IPS-20b (cell line): ENCODE measurements around the gene KCNC4.

ENCODE experiments used
- H3K27ac ChIP-seq: one replicate; pipeline ENCODE4 v1.5.1; 2013; ENCODE audit warnings: low read length
- H3K27me3 ChIP-seq: 2 replicates; pipeline ENCODE4 v1.6.1; 2013; ENCODE audit warnings: mild to moderate bottlenecking, low read length, inconsistent platforms; ENCODE audit not compliant: insufficient read depth
- H3K36me3 ChIP-seq: 2 replicates; pipeline ENCODE4 v1.6.1; 2013; ENCODE audit warnings: low read depth, mild to moderate bottlenecking, inconsistent platforms, low read length, moderate library complexity; ENCODE audit not compliant: insufficient read depth
- H3K4me1 ChIP-seq: 2 replicates; pipeline ENCODE4 v1.6.1; 2013; ENCODE audit warnings: mild to moderate bottlenecking, control low read depth, inconsistent platforms, low read length, moderate library complexity; ENCODE audit not compliant: insufficient read depth
- H3K4me3 ChIP-seq: 2 replicates; pipeline ENCODE4 v1.5.1; 2013; ENCODE audit warnings: mild to moderate bottlenecking, low read length, inconsistent platforms
- H3K9ac ChIP-seq: 2 replicates; pipeline ENCODE4 v1.6.1; 2013; ENCODE audit warnings: low read depth, mild to moderate bottlenecking, inconsistent platforms, low read length, moderate library complexity
- H3K9me3 ChIP-seq: 2 replicates; pipeline ENCODE4 v1.6.1; 2013; ENCODE audit warnings: mild to moderate bottlenecking, low read depth, low read length, inconsistent platforms; ENCODE audit not compliant: insufficient read depth

KCNC4 gene

DNA sequence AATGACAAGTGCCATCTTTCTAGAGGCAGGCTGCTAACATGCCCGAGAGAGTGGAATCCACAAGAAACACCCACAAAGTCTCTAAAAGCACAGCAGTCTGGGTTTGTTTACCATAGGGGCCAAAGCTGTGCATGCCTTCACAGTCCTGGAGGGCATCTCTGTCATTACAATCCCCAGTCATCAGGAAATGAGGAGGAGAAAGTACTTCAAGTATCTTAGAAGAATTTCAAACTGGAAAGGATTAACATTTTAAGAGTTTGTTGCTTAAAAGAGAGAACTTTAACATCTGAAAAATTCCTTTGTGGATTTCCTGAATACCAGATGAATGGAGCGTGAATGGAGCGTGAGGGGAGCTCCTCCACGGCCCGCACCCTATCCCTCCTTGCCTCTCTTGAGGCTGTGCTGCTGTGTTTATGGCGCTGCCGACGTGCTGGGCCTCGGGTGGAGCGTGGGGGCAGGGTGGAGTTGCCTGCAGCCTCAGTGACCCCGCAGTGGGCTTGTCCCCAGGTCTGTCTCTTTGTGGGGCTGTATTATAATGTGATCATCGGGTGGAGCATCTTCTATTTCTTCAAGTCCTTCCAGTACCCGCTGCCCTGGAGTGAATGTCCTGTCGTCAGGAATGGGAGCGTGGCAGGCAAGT, 36.5 kb upstream of the KCNC4 start:
- Histone ChIP-seq H3K9ac (no peak overlapping the region), H3K4me1 (no peaks in the 10 kb centered on the region), H3K36me3 (no peaks in the 10 kb centered on the region), H3K27me3 (no peaks in the 10 kb centered on the region), H3K9me3 (no peaks in the 10 kb centered on the region; the same call in 1 of the 2 replicates), H3K27ac (no peak overlapping the region), H3K4me3 (no peak overlapping the region)

DNA sequence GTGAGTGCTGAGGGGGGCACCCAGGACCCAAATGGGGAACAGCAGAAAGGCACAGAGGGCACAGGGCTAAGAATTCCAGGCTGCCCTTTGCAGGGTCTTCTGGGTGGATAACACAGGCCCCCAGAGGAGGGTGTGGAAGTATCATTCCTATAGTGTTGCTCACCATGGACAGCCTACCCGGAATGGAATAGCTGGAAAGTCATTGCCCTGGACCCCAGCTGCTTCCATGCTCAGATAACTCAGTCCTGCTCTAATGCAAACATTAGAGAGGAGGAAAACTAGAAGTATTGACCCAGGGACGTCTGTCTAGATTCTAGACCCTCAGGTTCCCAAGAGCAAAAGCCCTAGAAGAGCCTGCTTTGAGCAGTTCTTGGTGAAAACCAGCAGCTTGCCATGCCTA, 35.2 kb upstream of the KCNC4 start:
- no peaks in the 10 kb centered on the region; the same call in 1 of the 2 replicates for H3K9me3 ChIP-seq
- no peaks in the 10 kb centered on the region for H3K27me3 ChIP-seq
- H3K36me3 ChIP-seq, result no peaks in the 10 kb centered on the region
- no peak overlapping the region for H3K9ac ChIP-seq
- H3K4me1 ChIP-seq, result no peaks in the 10 kb centered on the region
- H3K4me3 ChIP-seq, result no peak overlapping the region
- no peak overlapping the region for H3K27ac ChIP-seq

DNA sequence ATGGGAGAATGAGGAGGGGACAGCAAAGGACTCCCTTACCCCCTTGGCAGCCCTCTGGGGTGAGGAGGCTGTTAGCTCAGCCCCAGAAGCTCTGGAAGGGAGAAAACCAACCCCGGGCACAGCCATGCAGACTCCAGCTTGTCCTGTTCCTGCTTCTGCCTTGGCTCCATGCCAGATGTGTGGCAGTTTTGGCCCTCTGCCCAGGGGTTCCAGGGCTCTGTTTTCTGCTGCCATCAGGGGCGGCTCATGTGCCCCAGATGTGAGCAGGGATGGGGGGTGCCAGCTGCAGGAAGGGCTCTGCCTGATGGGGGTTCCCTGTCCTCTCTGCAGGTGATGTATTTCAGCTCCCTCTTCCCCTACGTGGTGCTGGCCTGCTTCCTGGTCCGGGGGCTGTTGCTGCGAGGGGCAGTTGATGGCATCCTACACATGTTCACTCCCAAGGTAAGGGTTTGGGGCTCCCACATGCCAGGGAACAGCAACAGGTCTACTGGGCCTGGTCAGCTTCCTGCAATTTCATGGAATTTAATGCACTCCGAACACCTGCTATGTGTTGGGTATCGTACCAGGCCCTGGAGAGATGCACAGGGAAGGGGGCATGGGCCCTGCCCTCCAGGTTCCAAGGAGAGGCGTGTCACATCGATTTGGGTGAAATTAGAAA, 33.7 kb upstream of the KCNC4 start:
- Histone ChIP-seq H3K36me3 (no peaks in the 10 kb centered on the region), H3K9ac (no peak overlapping the region), H3K4me1 (no peaks in the 10 kb centered on the region), H3K27me3 (no peaks in the 10 kb centered on the region), H3K27ac (no peak overlapping the region), H3K4me3 (no peak overlapping the region), H3K9me3 (no peaks in the 10 kb centered on the region; the same call in 1 of the 2 replicates)

DNA sequence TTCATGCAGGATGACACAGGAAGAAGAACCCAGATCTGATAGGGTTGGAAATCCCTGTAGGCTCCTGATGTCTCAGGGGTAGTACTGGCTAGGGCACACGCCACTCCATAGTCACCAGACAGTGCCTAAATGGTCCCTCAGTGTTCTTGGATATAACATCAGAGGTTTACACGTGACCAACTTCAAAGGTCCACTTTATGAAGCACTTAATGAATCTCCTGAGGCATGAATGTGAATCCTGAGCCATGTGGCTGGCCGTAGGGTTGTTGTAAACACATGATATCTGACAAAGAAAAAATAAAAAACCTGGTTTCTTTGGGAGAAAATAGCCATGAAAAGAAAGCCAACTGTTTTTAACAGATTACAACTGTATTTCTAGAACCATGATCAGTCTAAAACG, 32.3 kb upstream of the KCNC4 start:
- Histone ChIP-seq H3K4me1 (no peaks in the 10 kb centered on the region), H3K27ac (no peak overlapping the region), H3K4me3 (no peak overlapping the region)

DNA sequence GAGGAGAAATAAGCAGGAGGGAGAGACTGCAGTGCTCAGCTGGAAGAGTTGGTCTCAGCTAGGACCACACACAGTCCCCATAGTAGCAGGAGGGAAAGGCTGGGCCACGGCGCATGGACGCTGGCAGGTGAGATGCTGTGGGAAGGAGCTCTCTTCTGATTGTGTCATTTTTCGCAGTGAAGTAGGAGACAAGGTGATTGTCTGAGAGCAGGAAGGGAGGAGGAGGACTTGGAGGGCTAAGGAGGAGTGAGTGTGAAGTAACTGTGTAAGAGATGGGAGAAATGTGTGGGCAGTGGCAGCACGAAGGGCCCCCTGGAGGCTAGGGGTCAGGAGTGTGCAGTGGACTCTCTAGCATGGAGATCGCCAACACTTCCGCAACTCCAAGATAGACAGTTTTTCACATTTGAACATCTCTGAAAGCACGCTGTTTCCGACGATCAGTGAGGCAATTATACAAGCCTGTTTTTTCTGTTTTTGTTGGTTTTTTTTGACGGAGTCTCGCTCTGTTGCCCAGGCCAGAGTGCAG, 26.4 kb upstream of the KCNC4 start:
- no peaks in the 10 kb centered on the region for H3K4me1 ChIP-seq
- H3K9me3 ChIP-seq, result no peaks in the 10 kb centered on the region
- H3K36me3 ChIP-seq, result no peaks in the 10 kb centered on the region
- no peaks in the 10 kb centered on the region; the same call in 1 of the 2 replicates for H3K27me3 ChIP-seq
- H3K27ac ChIP-seq, result no peak overlapping the region
- no peak overlapping the region for H3K4me3 ChIP-seq
- no peak overlapping the region for H3K9ac ChIP-seq

More for the DNA sequence above, 32.3 kb upstream of the KCNC4 start:
- Histone ChIP-seq H3K27me3 (no peaks in the 10 kb centered on the region), H3K9ac (no peak overlapping the region), H3K36me3 (no peaks in the 10 kb centered on the region), H3K9me3 (no peaks in the 10 kb centered on the region; the same call in 1 of the 2 replicates)

DNA sequence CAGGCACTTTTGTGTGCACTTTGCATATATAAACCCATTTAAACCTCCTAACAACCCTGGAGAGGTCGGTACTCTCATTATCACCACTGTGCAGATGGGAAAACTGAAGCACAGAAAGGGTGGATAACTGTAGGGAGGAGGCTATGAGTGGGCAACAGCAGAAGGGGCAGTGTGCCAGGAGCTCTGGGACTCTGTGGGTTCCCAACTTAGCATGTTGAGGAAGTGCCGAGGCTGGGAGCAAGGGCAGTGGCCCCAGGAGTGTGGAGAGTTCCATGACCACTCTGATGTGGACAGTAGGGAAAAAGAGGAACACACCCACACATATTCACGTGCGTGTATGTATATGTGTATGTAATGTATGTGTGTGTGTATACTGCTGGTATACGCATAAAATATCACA, 25.7 kb upstream of the KCNC4 start:
- no peaks in the 10 kb centered on the region; the same call in 1 of the 2 replicates for H3K27me3 ChIP-seq
- H3K4me1 ChIP-seq, result no peaks in the 10 kb centered on the region

DNA sequence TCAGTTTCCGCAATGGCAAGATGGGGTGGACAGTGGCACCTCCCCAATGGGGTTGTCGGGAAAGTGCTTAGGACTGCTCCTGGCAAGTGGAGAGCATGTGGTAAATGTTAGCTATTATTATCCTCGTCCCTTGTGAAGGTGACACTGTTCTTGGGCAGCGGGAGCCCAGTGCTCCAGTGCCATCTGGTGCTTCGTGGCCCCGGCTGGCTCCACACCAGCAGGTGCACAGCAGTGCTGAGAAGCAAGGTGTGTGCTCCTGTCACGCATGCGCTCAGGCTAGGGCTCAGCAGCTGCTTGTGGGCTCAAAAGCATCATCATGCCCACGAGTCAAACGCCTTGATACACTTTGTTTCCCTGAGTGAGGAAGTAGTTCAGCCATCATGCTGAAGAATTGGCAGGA, 24.9 kb upstream of the KCNC4 start:
- Histone ChIP-seq H3K4me3 (no peak overlapping the region), H3K4me1 (no peaks in the 10 kb centered on the region), H3K27ac (no peak overlapping the region), H3K27me3 (no peaks in the 10 kb centered on the region; the same call in 1 of the 2 replicates), H3K36me3 (no peaks in the 10 kb centered on the region), H3K9me3 (no peaks in the 10 kb centered on the region), H3K9ac (no peak overlapping the region)

More for the DNA sequence above, 25.7 kb upstream of the KCNC4 start:
- H3K27ac ChIP-seq, result no peak overlapping the region
- no peak overlapping the region for H3K4me3 ChIP-seq
- H3K9ac ChIP-seq, result no peak overlapping the region
- no peaks in the 10 kb centered on the region for H3K36me3 ChIP-seq
- no peaks in the 10 kb centered on the region for H3K9me3 ChIP-seq

DNA sequence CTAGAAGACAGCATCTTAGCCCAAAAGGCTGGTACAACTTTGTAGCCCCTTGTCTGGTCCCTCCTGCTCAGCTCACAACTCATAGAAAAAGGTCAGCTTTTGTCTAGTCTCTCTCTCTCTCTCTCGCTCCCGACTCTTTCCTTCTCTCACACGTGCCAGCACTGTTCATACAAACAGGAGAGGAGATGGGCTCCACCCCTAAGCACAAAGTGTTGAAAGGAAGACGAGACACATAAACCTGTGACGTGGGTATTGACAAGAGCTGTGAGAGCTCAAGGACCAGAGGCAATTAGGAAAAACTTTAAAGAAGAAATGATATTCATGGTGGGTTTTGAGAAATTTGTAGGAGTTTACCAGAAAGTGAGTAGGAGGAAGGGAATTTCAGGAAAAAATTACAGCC, 23.6 kb upstream of the KCNC4 start:
- H3K4me3 ChIP-seq, result no peak overlapping the region
- H3K27me3 ChIP-seq, result no peaks in the 10 kb centered on the region; the same call in 1 of the 2 replicates
- H3K9ac ChIP-seq, result no peak overlapping the region
- H3K36me3 ChIP-seq, result no peaks in the 10 kb centered on the region
- no peaks in the 10 kb centered on the region for H3K9me3 ChIP-seq
- no peak overlapping the region for H3K27ac ChIP-seq
- no peaks in the 10 kb centered on the region for H3K4me1 ChIP-seq

DNA sequence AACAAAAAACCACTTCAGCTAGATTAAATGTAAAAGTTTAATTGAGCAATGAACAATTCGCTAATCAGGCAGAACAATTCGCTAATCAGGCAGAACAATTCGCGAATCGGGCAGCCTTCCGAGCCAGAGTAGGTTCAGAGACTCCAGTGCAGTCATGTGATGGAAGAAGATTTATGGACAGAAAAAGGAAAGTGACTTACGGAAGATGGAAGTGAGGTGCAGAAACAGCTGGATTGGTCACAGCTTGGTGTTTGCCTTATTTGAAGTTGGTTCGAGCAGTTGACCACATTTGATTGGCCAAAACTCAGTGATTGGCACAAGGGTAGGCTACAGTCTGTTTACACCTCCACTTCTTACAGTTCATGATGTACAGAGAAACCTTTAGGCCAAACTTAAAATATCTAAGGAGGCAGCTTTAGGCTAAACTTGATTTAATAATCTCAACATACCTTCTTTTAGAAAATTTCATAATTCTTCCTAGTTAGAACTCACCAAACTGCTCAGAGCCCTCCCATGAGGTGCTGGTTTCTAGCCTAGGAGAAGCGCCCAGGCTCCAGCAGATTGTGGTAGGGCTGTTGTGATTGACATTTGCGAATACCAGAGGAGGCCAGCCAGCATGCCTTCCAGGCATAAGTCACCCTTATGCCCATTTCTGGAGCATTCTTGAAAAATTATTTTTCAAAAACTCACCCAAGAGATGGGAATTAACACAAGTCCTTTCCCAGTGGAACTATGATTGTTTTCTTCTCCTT, 22.8 kb upstream of the KCNC4 start:
- no peaks in the 10 kb centered on the region for H3K9me3 ChIP-seq
- no peaks in the 10 kb centered on the region for H3K4me1 ChIP-seq
- H3K9ac ChIP-seq, result no peak overlapping the region
- H3K27ac ChIP-seq, result no peak overlapping the region
- no peaks in the 10 kb centered on the region; the same call in 1 of the 2 replicates for H3K27me3 ChIP-seq
- H3K36me3 ChIP-seq, result no peaks in the 10 kb centered on the region
- no peak overlapping the region for H3K4me3 ChIP-seq

DNA sequence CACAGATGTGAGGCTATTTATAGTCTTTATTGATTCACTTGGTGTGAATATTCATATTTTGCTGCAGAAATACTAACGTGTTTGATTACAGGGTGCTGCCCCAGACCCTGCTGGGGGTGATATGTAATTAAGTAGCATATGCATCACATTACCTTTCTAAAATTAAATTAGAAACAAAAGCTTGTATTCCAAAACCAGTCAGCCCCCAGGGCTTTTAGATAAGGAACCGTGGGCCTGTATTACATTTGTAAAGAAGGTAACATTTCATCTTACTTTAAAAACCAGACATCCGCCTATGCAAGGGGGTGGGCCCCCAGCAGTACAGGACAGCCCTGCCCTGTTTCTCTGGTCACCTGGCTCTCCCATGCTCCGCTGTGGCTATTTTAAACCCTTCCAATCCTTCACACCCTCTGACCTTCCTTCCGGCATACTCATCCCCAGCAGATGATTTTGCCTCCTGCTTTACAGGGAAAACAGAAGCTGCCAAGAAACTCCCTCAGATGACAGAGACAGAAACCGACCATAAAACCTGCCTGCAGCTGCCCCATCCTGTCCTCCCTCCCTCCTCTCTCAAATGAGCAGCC, 22.0 kb upstream of the KCNC4 start:
- Histone ChIP-seq H3K27ac (no peak overlapping the region), H3K27me3 (no peaks in the 10 kb centered on the region; the same call in 1 of the 2 replicates), H3K4me1 (no peaks in the 10 kb centered on the region), H3K36me3 (no peaks in the 10 kb centered on the region), H3K9me3 (no peaks in the 10 kb centered on the region), H3K4me3 (no peak overlapping the region), H3K9ac (no peak overlapping the region)

DNA sequence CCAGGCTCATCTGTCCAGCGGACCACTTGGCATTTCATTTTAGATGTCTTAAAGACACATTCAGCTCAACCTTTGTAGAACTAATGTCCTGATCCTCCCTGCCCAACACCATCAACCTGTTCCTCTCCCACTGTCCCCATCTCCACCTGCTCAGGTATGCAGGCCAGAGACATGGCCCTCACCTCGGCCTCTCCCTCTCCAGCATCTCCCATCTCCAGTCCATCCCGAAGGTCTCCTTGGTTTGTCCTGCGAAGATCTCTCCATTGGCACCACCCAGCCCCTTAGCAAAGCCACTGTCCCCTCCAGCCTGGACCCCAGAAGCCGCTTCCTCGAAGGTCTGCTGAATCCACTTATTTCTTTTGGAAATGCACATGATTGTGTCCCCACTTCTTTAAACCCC, 20.9 kb upstream of the KCNC4 start:
- H3K27ac ChIP-seq, result no peak overlapping the region
- H3K4me1 ChIP-seq, result no peaks in the 10 kb centered on the region
- no peaks in the 10 kb centered on the region for H3K36me3 ChIP-seq
- H3K9ac ChIP-seq, result no peak overlapping the region
- no peak overlapping the region for H3K4me3 ChIP-seq
- H3K9me3 ChIP-seq, result no peaks in the 10 kb centered on the region
- H3K27me3 ChIP-seq, result no peaks in the 10 kb centered on the region; the same call in 1 of the 2 replicates
